Body of pancreas (tissue), 4 donors: ENCODE results near the gene TMEM263.

Experiments
- POLR2A ChIP-seq, 3 donors: fragments of 450-650 bp; IDR thresholded peaks; one replicate each; pipeline ENCODE4 v1.6.1; 2016; ENCODE audit warnings: antibody characterized with exemption in 3 of 3, mild to moderate bottlenecking in 2 of 3
- TF ChIP-seq, protein P1 (sequence below), 7 experiments: fragments of 450-650 bp in 4 of 7; fragments of 200-600 bp in 3 of 7; sonication (generic) in 3 of 7; IDR thresholded peaks; one replicate each; pipeline ENCODE4 v1.5.1; 2016 to 2019; ENCODE audit warnings: antibody characterized with exemption in 7 of 7

DNA sequence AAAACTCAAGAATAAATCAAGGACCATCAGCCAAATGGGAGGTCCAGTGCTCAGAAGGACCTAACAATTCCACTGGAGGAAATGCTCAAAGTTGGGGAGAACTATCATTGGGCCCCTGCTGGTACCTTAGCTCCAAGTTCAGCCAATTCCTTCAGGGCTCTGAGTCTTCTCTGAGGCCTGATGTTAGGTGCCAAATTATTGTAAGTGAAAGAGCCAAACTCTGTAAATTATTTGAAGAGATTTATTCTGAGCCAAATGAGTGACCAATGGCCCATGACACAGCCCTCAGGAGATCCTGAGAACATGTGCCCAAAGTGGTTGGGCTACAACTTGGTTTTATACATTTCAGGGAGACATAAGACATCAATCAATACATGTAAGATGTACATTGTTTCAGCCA lies 8.2 kb upstream of the TMEM263 start:
- TF ChIP-seq, protein P1, sequence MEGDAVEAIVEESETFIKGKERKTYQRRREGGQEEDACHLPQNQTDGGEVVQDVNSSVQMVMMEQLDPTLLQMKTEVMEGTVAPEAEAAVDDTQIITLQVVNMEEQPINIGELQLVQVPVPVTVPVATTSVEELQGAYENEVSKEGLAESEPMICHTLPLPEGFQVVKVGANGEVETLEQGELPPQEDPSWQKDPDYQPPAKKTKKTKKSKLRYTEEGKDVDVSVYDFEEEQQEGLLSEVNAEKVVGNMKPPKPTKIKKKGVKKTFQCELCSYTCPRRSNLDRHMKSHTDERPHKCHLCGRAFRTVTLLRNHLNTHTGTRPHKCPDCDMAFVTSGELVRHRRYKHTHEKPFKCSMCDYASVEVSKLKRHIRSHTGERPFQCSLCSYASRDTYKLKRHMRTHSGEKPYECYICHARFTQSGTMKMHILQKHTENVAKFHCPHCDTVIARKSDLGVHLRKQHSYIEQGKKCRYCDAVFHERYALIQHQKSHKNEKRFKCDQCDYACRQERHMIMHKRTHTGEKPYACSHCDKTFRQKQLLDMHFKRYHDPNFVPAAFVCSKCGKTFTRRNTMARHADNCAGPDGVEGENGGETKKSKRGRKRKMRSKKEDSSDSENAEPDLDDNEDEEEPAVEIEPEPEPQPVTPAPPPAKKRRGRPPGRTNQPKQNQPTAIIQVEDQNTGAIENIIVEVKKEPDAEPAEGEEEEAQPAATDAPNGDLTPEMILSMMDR (IDR thresholded peaks at IDR 0.05) = no peak
- TF ChIP-seq POLR2A (IDR thresholded peaks at IDR 0.05) = no peak
